ENCODE results near the gene HEPACAM.

HEPACAM gene

GRCh38 chr11:124882339-124883071 lies 53.3 kb downstream of the HEPACAM start:
- no peak for ATAC-seq

- no peak for ATAC-seq
Measured at GRCh38 chr11:124880958-124881357, 54.9 kb downstream of the HEPACAM start.

- no peak for ATAC-seq
Measured at GRCh38 chr11:124880290-124880611, 55.6 kb downstream of the HEPACAM start.

GRCh38 chr11:124879493-124880289 lies 56.2 kb downstream of the HEPACAM start:
- no peak for ATAC-seq

- ATAC-seq = no peak
Measured at GRCh38 chr11:124878759-124879492, 56.9 kb downstream of the HEPACAM start.

GRCh38 chr11:124877910-124878758 lies 57.7 kb downstream of the HEPACAM start:
- no peak for ATAC-seq

- ATAC-seq = no peak
Measured at GRCh38 chr11:124877631-124877909, 58.3 kb downstream of the HEPACAM start.

GRCh38 chr11:124876818-124877630 lies 58.8 kb downstream of the HEPACAM start:
- no peak for ATAC-seq

GRCh38 chr11:124875943-124876817 lies 59.7 kb downstream of the HEPACAM start:
- peak; percentile 94 to 95 for ATAC-seq

GRCh38 chr11:124875401-124875800 lies 60.4 kb downstream of the HEPACAM start:
- ATAC-seq = no peak

- ATAC-seq = no peak
Measured at GRCh38 chr11:124874571-124875255, 61.1 kb downstream of the HEPACAM start.

GRCh38 chr11:124873951-124874350 lies 61.9 kb downstream of the HEPACAM start:
- no peak for ATAC-seq

- ATAC-seq = no peak
Measured at GRCh38 chr11:124872741-124873140, 63.1 kb downstream of the HEPACAM start.

- ATAC-seq = no peak
Measured at GRCh38 chr11:124872280-124872679, 63.6 kb downstream of the HEPACAM start.

GRCh38 chr11:124870430-124870829 lies 65.4 kb downstream of the HEPACAM start:
- no peak for ATAC-seq

- ATAC-seq = no peak
Measured at GRCh38 chr11:124869856-124870387, 65.9 kb downstream of the HEPACAM start.

GRCh38 chr11:124869331-124869730 lies 66.5 kb downstream of the HEPACAM start:
- no peak for ATAC-seq

All from activated CD4-positive, CD25-positive, alpha-beta regulatory T cell treated with anti-CD3 and anti-CD28 coated beads, Interleukin-2, amount 50 U/mL, for 24 hours (primary cell).